ENCODE data around the gene UNC5A.

The UNC5A gene

DNA sequence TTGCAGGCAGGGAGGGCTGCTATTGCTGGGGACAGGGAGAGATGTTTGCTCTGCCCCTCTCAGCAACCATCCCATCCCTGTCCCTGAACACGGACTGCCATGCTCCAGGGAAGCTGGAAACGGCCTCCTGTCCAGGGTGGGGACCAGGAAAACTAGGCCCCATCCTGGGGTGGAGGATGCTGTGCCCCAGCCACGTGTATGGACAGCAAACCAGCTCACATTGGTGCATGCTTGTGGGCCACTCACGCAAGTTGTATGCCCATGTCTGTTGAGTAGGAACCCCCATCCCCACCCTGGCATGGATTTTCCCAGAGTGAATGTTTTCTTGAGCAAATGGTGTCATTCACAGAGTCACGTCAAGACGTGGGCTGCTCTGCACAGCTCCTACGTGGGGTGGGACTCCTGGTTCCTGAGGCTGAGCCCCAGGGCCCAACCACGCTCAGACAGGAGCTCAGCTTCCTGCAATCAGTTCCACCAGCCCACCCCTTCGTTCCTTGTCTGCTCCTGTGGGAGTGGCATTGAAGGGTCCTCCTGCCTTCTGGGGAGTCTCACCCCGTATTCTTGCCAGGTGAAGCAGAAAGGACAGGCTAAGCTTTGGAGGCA is 4.6 kb downstream of the UNC5A start:
- DNase-seq (ENCODE audit: low read depth): no peak
- in situ Hi-C loops (cut with HindIII; ENCODE audit: low sequenced_read_pairs): no loop called here
- TF ChIP-seq, protein P1, sequence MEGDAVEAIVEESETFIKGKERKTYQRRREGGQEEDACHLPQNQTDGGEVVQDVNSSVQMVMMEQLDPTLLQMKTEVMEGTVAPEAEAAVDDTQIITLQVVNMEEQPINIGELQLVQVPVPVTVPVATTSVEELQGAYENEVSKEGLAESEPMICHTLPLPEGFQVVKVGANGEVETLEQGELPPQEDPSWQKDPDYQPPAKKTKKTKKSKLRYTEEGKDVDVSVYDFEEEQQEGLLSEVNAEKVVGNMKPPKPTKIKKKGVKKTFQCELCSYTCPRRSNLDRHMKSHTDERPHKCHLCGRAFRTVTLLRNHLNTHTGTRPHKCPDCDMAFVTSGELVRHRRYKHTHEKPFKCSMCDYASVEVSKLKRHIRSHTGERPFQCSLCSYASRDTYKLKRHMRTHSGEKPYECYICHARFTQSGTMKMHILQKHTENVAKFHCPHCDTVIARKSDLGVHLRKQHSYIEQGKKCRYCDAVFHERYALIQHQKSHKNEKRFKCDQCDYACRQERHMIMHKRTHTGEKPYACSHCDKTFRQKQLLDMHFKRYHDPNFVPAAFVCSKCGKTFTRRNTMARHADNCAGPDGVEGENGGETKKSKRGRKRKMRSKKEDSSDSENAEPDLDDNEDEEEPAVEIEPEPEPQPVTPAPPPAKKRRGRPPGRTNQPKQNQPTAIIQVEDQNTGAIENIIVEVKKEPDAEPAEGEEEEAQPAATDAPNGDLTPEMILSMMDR (IDR thresholded peaks at IDR 0.05; ENCODE audit: low read depth, low read length, missing control alignments): no peak
- H3K4me3 ChIP-seq (ENCODE audit: low read depth, low read length): no peak overlapping the region

DNA sequence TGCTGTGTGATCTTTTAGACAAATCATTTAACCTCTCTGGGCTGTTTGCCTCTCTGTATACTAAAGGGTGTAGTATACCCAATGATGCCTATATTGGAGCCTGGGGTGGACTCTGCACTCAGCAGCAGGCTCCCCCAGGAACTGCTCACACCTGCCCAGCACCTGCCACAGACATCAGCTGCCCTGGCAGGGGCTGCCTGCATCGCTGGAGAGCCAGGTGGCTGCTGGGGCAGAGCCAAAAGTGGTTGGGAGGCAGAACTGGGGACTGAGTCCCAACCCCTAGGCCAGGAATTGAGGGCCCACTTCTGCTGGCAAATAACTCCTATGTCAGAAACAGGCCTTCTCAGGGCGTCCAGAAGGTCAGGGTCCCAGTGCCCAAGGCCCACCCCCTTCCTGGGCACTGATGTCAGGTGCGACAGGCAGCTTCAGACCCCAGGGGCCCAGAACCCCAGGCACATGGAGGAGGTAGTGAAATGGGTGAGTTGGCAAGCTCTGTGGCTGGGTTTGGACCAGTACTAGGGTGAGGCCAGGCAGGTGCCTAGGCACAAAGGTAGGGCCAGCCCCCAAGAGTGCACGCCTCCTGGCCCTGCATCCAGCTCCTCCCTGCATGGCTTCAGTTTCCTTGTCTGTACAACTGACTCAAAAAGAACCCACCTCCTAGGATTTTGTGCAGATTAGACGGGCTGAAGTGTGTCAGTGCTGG is 5.8 kb downstream of the UNC5A start:
- no peak for DNase-seq (ENCODE audit: low read depth)
- H3K4me3 ChIP-seq (ENCODE audit: low read depth, low read length): no peak overlapping the region
- TF ChIP-seq, protein P1 (IDR thresholded peaks at IDR 0.05; ENCODE audit: low read depth, low read length, missing control alignments): no peak
- in situ Hi-C loops (cut with HindIII; ENCODE audit: low sequenced_read_pairs): no loop called here

DNA sequence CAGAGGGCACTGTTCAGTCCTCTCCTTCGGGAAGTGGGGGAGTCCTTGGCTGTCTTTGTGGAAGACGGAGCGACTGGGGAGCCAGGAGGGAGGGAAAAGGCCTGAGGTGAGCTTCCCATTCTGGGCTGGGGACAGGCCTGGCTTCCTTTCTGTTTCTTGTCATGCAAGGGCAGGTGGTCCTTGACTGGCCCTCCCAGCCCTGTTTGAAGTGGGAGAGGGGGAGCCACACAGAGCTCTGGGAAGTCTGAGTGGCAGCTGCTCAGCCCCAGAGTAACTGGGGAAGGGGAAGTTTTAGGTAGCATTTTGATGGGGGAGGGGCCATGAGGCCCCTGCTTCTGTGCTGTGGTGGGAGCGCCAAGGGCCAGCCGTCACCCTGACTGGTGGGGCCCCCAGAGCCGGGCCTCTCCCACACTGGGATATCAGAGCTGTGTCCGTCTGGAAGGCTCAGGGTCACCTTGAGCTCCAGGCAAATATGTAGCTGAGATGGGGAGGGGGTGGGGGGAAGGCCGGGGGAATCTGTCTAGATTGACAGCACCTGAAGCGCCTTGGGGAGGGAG is 6.5 kb downstream of the UNC5A start:
- TF ChIP-seq, protein P1 (IDR thresholded peaks at IDR 0.05; ENCODE audit: low read depth, low read length, missing control alignments): no peak
- in situ Hi-C loops (cut with HindIII; ENCODE audit: low sequenced_read_pairs): no loop called here
- H3K4me3 ChIP-seq (ENCODE audit: low read depth, low read length): no peak overlapping the region

DNA sequence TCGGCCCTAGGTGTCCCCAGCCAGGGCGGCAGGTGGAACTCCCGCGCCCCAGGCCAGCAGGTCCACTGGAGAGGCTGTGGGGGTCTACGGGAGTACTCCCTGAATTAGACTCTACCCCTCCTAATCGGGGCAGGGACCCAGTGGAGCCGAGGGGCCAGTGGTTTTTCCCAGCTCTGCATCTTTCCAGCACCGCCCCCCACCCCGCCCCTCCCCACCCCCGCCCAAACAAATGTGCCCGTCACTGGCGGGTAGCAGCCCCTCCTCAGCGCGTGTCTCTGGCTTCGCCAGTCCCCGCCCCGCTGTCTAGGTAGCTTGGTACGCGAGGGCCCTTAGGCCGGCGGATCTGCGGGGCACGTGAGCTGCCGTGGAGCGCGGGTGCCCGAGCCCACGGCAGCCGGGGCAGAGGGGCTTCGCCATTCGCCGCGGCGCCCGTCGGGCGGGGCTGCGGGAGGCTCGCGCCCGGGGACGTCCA is 7.0 kb downstream of the UNC5A start:
- in situ Hi-C loops (cut with HindIII; ENCODE audit: low sequenced_read_pairs): no loop called here
- DNase-seq (ENCODE audit: low read depth): no peak
- H3K4me3 ChIP-seq (ENCODE audit: low read depth, low read length): no peak overlapping the region
- TF ChIP-seq, protein P1 (IDR thresholded peaks at IDR 0.05; ENCODE audit: low read depth, low read length, missing control alignments): no peak

More for the DNA sequence above, 6.5 kb downstream of the UNC5A start:
- no peak for DNase-seq (ENCODE audit: low read depth)

DNA sequence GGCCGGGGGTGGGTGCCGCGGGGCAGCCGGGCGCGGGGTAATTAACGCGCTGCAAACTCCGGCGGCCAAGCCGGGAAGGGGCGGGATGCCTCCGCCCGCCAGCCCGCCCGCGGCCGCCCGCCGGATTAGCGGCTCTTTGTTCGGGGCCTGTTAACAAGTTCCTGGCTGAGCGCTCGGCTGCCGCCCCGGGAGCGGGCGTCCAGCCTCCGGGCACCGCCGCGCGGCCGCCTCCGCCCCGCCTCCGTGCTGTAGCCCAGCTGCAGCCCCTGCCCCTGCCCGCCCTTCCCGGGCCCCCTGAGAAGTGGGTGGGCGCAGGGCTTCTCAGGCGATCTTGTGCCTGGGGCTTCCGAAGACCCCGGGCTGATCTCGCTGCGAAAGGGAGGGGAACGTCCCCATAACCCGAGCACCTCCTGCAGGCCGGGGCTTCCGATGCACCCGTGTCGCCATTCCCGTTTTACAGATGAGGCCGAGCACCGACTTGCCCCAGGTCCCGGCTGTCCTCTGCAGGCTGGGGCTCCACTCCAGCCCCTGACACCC is 7.5 kb downstream of the UNC5A start:
- no peak overlapping the region for H3K4me3 ChIP-seq (ENCODE audit: low read depth, low read length)
- TF ChIP-seq, protein P1 (IDR thresholded peaks at IDR 0.05; ENCODE audit: low read depth, low read length, missing control alignments): peak; percentile 34
- in situ Hi-C loops (cut with HindIII; ENCODE audit: low sequenced_read_pairs): no loop called here
- DNase-seq (ENCODE audit: low read depth): no peak

DNA sequence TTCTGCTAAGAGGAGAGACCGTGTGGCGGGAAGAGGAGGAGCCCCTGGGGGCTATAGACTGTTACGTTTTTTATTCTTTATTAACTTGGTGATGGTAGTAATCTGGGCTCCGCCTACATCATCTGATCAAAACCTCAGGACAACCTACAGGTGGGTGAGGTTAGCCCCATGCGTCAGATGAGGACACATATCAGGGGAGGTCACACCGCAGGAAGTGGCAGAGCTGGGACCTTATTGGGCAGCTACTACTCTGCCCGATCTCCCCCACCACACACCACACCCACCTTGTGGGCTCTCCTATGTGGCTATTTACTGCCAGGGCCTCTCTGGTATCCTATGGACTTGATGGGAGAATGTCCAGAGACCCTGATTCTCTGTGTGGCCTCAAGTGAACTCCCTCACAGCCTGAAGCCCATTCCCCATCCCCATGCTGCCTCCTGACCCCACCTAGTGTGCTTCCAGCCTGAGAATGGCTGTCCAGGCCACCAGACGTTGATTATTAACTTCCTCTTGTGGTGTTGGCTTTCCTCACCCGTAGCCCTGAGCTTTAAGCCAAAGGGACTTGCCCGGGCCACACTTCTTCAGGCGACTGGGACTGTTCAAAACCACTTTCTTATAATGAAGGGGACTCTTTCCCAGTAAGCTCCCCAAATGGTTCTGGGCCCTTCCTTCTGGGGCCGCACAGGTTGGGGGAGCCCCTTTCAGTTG is 8.2 kb downstream of the UNC5A start:
- H3K4me3 ChIP-seq (ENCODE audit: low read depth, low read length): no peak overlapping the region

More for the DNA sequence above, 8.2 kb downstream of the UNC5A start:
- TF ChIP-seq, protein P1 (IDR thresholded peaks at IDR 0.05; ENCODE audit: low read depth, low read length, missing control alignments): no peak
- DNase-seq (ENCODE audit: low read depth): no peak
- in situ Hi-C loops (cut with HindIII; ENCODE audit: low sequenced_read_pairs): no loop called here

Data from astrocyte of the cerebellum (primary cell).